Measurements from ENCODE around the gene KRTAP10-12.

DNA sequence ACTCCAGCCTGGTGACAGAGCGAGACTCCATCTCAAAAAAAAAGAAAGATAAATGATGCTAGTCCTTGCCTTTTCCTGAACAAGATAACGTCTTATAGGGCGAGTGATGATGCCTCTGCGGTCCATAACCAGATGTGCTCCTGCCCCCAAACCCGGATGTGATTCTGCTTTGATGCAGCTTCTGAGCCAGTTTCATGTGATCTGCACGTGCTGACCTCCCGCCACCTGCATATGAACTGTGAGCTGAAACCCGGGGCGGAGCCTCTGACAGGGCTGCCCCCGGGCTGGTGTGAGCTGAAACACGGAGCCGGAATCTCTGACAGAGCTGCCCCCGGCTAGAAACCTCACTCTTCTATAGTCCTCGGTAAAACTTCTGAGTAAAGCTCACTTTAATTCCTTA lies 43.8 kb upstream of the KRTAP10-12 start:
- no peak for TF ChIP-seq EZH2 (IDR thresholded peaks at IDR 0.05; ENCODE audit: insufficient read depth, poor library complexity, severe bottlenecking)
- no peak for TF ChIP-seq EZH2phosphoT487 (IDR thresholded peaks at IDR 0.05; ENCODE audit: insufficient read depth, low read depth)
